NCI-H1048 (cell line): ENCODE results near the gene ARL17B.
"Not testable (repeated sequence)": the region's sequence is repeated elsewhere in the genome, so short reads cannot be mapped to it uniquely, and the experiment has no call there.

Experiments used
- DNase-seq: peaks from one replicate; lab custom pipeline; 2025; lab: John Stamatoyannopoulos, UW

Gene ARL17B

GRCh38 chr17:46244949-46245768, 116.4 kb downstream of the ARL17B start:
- not testable (repeated sequence) for DNase-seq

- DNase-seq, result not testable (repeated sequence)
These were observed 117.1 kb downstream of the ARL17B start for GRCh38 chr17:46244339-46244913.

- DNase-seq, result not testable (repeated sequence)
These were observed 117.6 kb downstream of the ARL17B start for GRCh38 chr17:46243928-46244327.

GRCh38 chr17:46243505-46243904, 118.1 kb downstream of the ARL17B start:
- DNase-seq, result not testable (repeated sequence)

- not testable (repeated sequence) for DNase-seq
These were observed 130.2 kb downstream of the ARL17B start for GRCh38 chr17:46231359-46231758.

GRCh38 chr17:46225274-46225794, 136.2 kb downstream of the ARL17B start:
- peak; percentile 90 for DNase-seq

GRCh38 chr17:46224864-46225263, 136.7 kb downstream of the ARL17B start:
- DNase-seq, result not testable (repeated sequence)
